Measurements from ENCODE around the gene TBC1D3B.
"Not testable (repeated sequence)": the region's sequence is repeated elsewhere in the genome, so short reads cannot be mapped to it uniquely, and the experiment has no call there.

DNA sequence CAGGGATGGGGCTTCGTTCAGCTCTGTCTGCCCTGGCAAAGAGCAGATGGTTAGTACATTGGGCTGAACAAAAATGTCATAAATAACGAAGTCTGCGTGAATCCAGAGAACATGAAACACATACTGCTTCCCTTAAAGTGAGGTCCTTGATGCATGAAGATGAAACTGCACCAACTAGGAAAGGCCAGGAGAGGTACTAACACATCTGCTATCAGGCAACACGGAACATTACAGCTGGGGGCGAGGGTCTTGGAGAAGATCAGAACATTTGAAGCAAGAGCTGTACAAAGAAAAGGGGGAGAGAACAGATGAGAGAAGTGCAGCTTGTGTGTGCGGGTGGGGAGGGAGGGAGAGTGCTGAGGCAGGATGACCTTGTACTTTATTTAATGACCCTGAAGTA lies 30.9 kb upstream of the TBC1D3B start:
- TF ChIP-seq, protein P1, sequence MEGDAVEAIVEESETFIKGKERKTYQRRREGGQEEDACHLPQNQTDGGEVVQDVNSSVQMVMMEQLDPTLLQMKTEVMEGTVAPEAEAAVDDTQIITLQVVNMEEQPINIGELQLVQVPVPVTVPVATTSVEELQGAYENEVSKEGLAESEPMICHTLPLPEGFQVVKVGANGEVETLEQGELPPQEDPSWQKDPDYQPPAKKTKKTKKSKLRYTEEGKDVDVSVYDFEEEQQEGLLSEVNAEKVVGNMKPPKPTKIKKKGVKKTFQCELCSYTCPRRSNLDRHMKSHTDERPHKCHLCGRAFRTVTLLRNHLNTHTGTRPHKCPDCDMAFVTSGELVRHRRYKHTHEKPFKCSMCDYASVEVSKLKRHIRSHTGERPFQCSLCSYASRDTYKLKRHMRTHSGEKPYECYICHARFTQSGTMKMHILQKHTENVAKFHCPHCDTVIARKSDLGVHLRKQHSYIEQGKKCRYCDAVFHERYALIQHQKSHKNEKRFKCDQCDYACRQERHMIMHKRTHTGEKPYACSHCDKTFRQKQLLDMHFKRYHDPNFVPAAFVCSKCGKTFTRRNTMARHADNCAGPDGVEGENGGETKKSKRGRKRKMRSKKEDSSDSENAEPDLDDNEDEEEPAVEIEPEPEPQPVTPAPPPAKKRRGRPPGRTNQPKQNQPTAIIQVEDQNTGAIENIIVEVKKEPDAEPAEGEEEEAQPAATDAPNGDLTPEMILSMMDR (CRISPR knock-in tag; IDR thresholded peaks at IDR 0.05), result not testable (repeated sequence)
- TF ChIP-seq SMC3 (IDR thresholded peaks at IDR 0.05; ENCODE audit: low read length); NFE2L2 (IDR thresholded peaks at IDR 0.05; ENCODE audit: low read length); JUNB (CRISPR knock-in tag; IDR thresholded peaks at IDR 0.05; ENCODE audit: borderline replicate concordance); PTBP1 (IDR thresholded peaks at IDR 0.05; ENCODE audit: low read depth, low read length, poor library complexity, severe bottlenecking); ZBTB7A (CRISPR knock-in tag; IDR thresholded peaks at IDR 0.05); POLR2AphosphoS2 (IDR thresholded peaks at IDR 0.05; ENCODE audit: low read depth, low read length); ZNF274 (CRISPR knock-in tag; IDR thresholded peaks at IDR 0.05); ATF7 (IDR thresholded peaks at IDR 0.05); ATF7 (CRISPR knock-in tag; IDR thresholded peaks at IDR 0.05); FOXC1 (CRISPR knock-in tag; IDR thresholded peaks at IDR 0.05; ENCODE audit: borderline replicate concordance): not testable (repeated sequence)
- TF ChIP-seq, protein P2, sequence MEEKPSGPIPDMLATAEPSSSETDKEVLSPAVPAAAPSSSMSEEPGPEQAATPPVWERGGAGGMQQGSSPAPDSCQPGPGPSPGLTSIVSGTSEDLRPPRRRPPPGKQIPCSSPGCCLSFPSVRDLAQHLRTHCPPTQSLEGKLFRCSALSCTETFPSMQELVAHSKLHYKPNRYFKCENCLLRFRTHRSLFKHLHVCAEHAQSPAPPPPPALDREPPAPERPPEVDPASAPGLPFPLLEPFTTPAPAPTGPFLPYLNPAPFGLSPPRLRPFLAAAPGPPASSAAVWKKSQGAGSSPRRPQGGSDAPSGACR (CRISPR knock-in tag; IDR thresholded peaks at IDR 0.05), result not testable (repeated sequence)
